HG03378 (cell line): Measurements from ENCODE around the gene ABLIM2.
"Not testable (repeated sequence)": the region's sequence is repeated elsewhere in the genome, so short reads cannot be mapped to it uniquely, and the experiment has no call there.

ENCODE experiments used
- ATAC-seq: cut with Tn5 transposase; IDR thresholded peaks from one replicate; pipeline ENCODE4 v1.9.1; 2021; ENCODE audit warnings: mild to moderate bottlenecking, moderate library complexity; ENCODE audit not compliant: unreplicated experiment

ABLIM2 gene

DNA sequence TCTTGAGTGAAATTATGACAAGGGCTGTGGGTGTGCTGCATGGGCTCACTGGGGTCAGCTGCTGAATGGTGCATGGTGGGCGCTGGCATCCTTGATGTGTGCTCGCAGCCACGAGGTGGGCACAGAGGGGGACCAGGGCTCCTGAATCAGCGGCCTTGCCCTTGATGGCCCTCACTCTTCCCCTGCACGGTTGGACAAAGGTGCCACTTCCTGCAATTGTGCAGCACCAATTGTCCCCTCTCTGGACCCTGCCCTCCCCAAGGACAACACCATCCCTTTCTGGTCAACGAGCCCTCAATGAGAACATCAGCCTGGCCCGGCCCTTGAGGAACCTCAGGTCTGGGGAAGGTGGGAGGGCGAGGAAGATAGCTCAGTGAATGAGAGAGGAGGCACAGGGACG lies 16.1 kb downstream of the ABLIM2 start:
- ATAC-seq, result no peak

DNA sequence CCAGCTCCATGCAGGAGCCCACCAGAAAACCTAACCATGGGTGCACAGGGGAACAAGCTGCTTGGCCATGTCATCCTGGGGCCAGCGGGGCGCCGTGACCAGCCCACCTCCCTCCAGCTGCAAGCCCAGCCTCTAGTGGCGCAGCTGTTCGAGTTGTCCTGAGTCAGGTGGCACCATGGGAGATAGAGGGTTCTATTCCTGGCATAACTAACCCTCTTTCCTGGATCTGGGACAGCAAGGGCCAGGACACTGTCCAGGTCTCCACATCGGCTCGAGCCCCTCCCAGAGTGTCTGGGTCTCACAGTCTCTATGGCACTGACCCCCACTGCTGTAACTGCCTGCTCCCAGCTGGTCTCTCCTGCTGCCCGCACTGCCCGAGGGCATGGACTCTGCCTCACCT lies 16.7 kb downstream of the ABLIM2 start:
- no peak for ATAC-seq

DNA sequence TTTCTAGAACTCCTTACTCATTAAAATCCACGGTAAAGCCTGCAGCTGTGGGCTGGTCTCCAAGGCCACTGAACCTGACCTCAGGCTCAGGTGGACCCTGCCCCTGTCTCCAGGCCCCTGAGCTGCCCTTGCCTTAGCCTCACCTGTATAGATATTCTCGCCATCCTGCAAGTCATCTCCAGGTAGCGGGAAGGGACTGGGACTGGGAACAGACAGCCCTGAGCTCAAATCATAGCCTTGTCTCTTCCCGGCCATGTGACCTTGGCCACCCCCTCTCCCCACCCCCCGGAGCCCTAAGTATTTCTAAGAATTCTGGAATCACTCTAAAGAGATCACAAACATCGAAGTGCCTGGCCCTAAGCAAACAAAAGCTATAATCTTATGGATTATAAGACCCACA lies 17.7 kb downstream of the ABLIM2 start:
- ATAC-seq, result no peak

DNA sequence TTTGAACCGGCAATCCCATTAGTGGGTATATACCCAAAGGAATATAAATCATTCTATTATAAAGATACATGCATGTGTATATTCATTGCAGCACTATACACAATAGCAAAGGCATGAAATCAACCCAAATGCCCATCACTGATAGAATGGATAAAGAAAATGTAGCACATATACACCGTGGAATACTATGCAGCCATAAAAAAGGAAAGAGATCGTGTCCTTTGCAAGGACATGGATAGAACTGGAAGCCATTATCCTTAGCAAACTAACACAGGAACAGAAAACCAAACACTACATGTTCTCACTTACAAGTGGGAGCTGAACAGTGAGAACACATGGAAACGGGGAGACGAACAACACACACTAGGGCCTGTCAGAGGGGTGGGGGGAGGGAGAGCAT lies 18.9 kb downstream of the ABLIM2 start:
- ATAC-seq, result not testable (repeated sequence)

DNA sequence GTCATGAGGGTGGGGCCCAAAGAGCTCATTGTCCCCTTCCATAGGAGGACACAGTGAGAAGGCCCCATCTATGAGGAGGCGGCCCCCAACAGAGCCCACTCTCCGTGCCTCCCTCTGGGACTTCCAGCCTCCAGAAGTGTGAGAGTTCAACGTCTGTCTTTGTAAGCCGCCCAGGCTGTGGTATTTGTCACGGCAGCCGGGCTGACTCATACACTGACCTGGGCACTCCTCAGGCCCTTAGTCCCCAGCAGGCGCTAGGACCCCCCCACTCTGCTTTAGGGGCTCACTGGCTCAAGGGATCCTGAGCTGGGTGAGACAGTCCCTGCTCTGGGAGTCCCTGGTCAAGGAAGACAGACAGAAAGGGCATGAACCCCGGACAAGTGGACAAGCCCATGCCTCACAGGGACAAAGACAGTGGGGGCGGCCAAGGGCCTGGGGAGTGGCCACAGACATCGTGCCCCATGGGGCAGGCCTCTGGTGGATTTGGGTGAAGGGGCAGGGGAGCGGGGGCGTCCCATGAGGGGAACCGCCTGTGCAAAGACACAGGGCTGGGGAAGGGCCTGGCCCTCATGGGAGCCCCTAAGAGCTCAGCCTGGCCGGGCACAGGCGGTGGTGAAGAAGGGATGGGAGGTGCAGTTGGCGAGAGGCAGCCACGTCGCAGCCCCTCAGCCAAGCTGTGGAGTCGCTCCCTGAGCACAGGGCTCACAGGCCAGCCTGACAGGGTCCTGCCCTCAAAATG lies 21.5 kb downstream of the ABLIM2 start:
- no peak for ATAC-seq

DNA sequence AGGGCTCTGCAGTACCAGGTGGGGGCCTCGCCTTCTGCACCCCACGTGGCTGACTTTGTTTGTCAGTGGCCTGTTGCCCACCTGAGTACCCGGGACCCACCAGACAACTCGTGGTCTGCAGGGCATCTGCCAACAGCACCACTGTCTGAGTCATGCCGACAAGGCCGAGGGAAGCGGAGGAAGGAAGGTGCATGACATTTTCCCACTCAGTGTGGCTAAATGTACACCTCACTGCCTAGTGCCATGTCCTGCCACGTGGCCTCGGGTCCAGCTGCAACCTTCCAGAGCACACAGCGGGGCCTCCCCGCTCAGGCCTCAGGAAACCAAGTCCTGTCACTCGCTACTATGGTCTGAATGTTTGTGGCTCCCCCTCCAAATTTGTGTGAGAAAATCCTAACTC lies 22.1 kb downstream of the ABLIM2 start:
- no peak for ATAC-seq

DNA sequence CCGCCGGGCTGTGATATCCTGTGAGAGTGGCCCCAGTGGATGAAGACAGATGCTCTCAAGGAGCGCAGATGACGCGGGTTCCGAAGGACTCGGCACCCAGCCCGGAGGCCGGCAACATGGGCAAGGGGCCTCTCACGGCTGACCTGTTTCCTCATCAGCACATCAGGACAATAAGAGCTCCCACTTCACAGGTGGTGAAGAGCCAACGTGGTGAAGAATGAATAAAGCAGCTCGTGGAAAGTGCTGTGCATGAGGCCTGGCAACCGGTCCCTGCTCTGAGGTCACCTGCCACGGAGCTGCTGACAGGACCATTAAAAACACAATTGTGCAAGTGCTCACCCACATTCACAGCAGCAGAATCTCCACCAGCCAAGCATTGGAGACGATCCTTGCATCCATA lies 22.9 kb downstream of the ABLIM2 start:
- no peak for ATAC-seq

DNA sequence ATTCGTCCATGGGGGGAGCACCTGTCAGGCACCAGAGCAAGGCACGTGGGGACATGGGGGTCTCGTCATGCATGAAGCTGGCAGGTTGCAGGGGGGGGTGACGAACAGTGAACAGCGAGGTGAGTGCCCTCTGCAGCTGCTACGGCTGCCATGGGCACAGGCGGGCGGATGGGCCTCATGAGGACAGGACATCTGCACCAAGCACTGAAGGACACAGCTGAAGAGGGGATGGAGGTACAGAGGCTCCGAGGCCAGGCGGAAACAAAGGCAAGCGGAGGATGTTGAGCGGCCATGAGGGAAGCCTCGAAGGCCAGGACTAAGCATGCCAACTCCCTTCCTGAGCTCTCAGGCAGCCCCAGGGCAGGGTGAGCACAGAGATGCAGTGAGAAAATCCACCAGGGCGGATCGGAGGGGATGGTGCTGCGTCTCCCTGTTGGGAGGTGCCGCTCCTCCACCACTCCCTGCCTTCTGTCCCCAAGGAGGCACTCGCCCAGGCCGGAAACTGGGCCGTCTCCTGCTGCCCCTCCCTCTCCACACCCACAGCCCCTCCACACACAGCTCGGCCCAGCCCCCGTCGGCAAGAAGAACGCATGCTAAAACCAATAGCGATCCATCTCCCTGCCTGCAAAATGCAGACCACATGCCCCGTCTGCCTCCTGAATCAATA lies 24.6 kb downstream of the ABLIM2 start:
- no peak for ATAC-seq

DNA sequence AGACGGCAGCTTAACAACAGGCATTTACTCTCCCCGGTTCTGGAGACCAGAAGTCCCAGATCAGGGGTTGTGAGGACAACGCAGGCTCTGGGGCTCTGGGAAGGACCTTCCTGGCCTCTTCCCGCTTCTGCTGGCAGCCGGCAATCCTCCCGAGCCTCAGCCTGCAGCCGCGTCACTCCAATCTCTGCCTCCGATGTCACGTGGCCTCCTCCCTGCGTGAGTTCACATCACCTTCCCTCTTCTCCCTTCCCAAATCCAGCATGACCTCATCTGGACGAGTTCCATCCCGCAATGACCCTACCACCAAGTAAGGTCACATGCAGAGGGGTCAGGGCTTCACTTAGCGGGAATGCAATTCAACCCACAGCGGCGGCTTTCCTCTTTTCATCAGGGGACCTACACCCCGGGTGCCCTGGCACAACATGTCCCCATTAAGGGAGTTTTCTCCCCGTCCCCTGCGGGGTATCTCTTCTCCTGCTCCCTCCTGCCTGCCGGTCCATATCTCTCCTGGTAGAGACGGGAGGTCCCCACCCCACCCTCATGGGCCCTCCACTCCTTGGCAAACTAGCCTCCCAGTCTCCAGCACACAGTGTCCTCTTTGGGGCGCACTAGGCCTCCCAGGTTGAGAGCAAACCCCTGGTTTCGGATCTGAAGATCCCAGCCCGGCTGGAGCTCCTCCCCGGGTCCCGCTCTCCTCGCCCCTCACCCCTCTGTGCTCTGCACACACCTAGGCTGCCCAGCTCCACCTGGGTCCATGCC lies 25.5 kb downstream of the ABLIM2 start:
- no peak for ATAC-seq

DNA sequence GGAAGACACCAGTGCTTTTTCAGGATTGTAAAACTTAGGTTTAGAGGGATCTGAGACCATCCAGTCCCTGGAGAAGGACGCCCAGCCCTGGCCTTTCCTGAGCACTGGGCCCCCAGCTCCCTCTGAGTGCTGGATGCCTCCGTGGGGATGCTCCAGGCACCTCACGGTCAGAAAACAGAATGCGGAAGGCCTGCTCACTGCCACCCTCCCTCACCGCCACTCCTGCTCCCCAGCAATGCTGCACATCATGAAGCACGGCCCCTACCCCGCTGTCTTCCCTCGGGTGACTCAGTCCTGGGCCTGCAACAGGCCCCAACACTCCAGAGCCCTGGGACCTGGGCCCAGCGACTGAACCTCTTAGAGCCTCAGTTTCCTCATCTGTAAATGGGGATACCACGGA lies 26.2 kb downstream of the ABLIM2 start:
- ATAC-seq, result no peak

DNA sequence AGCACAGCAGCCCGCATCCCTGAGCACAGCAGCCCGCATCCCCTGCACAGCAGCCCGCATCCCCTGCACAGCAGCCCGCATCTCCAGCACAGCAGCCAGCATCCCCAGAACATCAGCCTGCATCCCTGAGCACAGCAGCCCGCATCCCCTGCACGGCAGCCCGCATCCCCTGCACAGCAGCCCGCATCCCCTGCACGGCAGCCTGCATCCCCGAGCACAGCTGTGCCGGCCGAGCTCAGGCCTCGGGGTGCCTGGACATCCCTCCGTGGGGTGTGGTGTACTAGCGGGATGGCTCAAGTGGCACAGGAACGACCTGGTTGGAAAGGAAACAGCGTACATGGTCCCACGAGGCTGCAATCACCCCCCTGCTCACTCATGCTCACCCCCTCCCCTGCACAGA lies 26.8 kb downstream of the ABLIM2 start:
- ATAC-seq, result no peak

DNA sequence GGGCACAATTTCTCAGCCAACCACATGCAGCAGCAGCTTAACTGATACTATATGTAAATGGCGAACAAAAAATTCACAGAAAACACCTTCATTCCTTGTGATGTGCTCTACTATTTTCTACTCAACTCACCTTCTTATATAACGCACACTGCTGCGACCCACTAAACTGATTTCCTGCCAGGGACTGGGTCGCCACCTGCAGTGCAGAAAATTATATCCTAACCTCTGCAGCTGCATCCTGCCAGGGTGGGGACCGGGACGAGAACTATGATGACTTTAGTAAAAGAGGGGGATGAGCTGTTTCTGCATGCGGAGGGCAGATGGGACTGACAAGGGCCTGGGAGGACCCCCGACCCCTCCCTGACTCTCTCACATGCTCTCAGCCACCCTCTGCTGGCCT lies 27.4 kb downstream of the ABLIM2 start:
- no peak for ATAC-seq

DNA sequence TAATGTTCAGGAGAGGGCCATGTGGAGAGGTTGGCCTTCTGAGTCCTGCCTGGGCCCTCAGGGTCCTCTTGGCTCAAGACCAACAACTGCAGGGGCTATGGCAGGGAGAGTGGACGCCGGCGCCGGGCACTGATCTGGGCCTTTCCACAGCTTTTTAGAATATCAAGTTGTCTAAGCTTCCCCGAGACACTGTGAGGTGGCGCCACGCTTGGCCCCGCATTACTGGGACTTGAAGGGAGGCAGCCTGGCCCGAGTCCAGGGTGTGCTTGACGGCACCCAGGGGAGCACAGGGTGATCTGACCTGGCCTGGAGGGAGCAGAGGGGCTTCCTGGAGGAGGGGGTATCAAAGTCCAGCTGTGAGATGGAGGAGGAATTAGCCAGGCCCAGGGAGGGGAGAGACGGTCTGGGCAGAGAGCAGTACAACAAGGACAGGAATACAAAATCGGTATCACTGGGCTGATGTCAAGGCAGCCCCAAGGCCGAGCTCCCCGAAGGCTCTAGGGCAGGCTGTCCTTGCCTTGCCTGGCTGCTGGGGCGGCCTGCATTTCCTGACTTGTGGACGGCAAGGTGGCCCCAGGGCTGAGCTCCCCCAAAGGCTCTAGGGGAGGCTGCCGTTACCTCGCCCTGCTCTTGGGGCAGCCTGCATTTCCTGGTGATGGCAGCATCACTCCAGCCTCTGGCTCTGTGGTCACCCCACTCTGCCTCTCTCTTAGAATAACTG lies 28.1 kb downstream of the ABLIM2 start:
- no peak for ATAC-seq

DNA sequence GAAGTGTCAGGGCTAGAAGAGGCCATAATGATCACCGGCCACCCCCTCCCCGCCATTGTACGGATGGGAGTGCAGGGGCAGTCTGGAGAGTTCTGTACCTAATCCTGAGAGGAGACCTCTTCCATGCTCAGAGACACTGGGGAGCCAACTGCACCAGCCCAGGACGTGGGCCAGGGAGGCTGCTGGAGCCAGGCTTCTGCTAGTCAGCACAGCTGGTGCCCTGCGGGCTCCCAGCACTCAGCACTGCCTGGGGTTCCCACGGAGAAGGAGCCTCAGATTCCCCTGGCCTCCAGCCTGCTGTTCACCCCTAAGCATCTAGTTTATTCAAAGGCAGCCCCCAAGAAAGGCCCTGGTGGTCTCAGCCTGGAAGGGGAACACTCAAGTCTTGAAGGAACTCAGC lies 28.8 kb downstream of the ABLIM2 start:
- ATAC-seq, result no peak

DNA sequence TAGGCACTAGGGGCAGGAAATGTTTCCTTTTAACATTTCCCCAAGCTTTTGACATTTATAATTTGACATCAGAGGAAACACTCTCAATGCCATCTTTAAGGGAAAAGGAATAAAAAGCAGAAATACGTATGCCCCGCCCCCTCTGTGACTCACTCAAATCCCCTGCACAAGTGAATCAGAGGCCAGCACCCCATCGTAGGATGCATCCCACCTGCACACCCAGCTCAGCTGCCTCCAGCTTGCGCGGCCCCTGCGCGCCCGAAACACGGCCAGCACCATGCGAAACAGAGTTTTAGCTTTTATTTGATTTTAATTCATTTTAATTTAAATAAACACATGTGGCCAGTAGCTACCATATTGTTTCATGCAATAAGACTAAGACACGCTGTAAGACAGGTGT lies 29.5 kb downstream of the ABLIM2 start:
- ATAC-seq, result no peak

DNA sequence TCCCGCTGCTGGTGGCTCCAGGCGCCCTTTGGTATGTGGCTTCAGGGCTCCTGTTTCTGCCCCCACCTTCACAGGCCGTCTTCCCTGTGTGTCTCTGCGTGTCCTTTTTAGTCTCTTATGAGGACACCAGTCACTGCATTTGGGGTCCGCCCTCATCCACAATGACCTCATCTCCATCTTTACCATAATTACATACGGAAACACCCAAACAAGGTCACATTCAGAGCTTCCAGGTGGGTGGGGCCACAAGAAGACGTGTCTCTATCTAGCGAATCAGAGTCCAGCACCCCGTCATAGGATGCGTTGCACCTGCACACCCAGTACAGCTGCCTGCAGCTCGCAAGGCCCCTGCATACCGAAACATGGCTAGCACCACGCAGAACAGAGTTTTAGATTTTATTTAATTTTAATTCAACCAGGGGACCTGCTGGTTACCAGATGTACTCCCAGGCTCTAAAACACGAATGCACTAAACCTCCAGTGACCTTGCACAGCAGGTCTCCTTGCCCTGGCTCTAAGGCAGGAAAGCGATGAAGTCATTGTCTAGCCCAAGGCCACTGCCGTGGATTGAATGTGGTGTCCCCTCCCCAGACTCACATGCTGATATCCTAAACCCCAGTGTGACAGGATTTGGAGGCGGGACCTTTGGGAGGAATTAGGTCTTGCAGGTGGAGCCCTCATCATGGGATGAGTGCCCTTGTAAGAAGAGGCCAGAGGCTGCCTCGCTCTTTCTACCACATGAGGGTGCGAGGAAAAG lies 30.3 kb downstream of the ABLIM2 start:
- ATAC-seq, result no peak

DNA sequence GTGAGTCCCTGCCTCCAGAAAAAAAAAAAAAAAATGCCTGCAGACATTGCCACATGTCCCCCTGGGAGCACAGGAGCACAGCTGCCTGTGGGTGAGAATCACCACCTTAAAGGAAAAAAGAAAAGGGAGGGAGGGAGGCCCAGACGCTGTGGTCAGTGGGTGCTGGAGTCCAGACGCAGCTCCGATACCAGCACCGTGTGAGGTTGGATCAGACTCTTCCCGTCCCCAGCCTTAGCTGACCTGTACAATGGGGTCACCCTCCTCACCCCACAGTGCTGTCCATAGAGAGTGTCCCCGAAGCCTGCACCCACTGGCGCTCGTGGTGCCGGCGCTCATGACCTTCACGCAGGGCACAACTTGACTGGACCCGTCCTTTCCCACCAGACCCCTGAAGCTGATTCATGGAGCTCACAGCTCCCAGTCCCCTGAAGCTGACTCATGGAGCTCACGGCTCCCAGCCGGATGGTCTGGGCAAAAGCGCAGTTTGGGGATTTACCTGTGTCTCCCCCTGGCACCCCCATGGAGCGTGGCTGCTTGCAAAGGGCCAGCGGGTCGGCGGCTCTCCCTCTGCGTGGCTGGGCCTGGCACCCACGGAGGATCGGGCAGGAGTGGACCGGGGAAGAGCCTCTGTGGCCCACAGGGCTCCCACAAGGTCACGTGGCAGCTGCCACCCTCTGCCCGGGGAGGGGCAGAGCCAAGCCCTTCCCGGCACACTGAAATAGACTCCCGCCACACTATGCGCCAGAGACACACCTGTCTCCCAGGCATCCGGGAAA lies 31.4 kb downstream of the ABLIM2 start:
- ATAC-seq, result no peak

DNA sequence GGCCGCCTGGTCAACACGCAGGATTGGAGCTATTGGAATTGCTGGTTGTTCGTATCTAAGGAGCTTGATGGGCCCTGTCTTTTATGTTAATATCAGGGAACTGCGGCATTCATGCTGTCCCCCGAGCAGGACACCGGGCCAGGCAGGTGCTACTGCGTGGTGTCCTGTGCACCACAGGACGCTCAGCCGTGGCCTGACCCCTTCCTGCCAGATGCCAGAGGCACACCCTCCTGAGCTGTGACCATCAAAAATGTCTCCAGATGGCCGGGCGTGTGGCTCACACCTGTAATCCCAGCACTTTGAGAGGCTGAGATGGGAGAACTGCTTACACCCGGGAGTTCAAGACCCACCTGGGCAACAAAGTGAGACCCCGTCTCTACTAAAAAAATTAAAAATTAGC lies 32.1 kb downstream of the ABLIM2 start:
- ATAC-seq, result no peak

DNA sequence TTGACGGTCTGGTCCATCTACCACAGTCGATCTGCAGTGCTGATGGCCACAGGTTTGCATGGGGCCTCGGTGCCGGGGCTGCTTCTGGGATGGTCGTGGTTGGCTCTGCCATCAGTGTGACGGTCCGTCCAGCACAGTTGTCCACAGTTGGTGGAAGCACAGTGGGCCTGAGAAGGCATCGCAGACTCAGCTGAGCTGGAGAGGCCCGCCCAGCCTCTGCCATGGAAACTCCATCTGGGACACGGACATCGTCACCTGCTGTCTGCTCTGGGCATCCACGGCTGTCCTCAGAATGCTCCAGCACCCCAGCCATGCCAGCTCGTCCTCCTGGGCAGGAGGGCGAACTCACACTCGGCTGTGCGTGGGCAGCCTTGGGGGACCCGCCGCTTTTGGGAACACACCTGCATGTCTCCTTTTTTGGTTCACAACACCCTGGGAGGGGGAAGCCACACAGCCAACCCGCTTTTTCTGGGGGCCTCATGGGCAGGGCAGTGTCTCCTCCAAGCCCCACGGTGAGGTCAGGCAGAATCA lies 33.0 kb downstream of the ABLIM2 start:
- no peak for ATAC-seq

DNA sequence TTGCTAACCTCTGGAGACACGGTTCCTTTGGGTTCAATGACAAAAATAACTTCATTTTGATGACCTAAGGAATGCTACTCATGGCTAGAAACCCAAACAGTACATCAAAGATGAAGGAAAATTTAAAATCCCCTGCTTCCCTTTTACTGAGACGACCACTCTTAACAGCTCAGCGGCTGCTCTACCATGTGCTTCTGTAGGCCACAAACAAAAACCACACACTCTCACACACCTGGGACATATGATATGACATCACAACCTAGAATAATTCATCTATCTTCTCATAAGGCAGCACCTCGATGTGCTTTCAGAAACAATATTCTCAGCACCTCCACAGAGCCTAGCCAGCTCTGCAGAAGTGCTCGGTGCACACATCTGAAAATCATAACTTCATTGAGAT lies 34.7 kb downstream of the ABLIM2 start:
- ATAC-seq, result no peak
